HepG2 (cell line): ENCODE measurements around the gene NVL. TPM values are rescaled to one million over a fixed set of nuclear protein-coding genes. Genes with fewer than 3 reads are reported as not detected.
A peak's percentile ranks its signal among the peaks of the same experiment; 100 is the strongest.

ENCODE experiments used
- FOXM1 ChIP-seq: sonication (generic); formaldehyde crosslinking; IDR thresholded peaks from 2 replicates; pipeline ENCODE4 v1.5.0; 2020; ENCODE audit warnings: missing genetic modification reagents
- HDAC6 ChIP-seq: fragments of 200-600 bp; sonication (generic); IDR thresholded peaks from 2 replicates; pipeline ENCODE4 v1.7.0; 2017; ENCODE audit warnings: mild to moderate bottlenecking, antibody characterized with exemption, low read length, low read depth
- ISL2 ChIP-seq: sonication (generic); formaldehyde crosslinking; IDR thresholded peaks from 2 replicates; pipeline ENCODE4 v1.5.0; 2020; ENCODE audit warnings: missing genetic modification reagents
- MED1 ChIP-seq: sonication (generic); formaldehyde crosslinking; IDR thresholded peaks from 2 replicates; pipeline ENCODE4 v1.4.0; 2020; ENCODE audit warnings: missing genetic modification reagents
- RFX3 ChIP-seq: IDR thresholded peaks from 2 replicates; pipeline ENCODE4 v1.6.1; 2016; ENCODE audit warnings: missing biosample characterization, missing genetic modification reagents
- ZFYVE20 ChIP-seq: sonication (generic); formaldehyde crosslinking; IDR thresholded peaks from 2 replicates; pipeline ENCODE4 v1.8.0; 2023; ENCODE audit warnings: low read depth, mild to moderate bottlenecking, moderate library complexity, missing genetic modification reagents, borderline replicate concordance
- ZNF354B ChIP-seq: sonication (generic); formaldehyde crosslinking; IDR thresholded peaks from 2 replicates; pipeline ENCODE4 v1.8.0; 2022; ENCODE audit warnings: mild to moderate bottlenecking, missing genetic modification reagents
- ZNF441 ChIP-seq: sonication (generic); formaldehyde crosslinking; IDR thresholded peaks from 2 replicates; pipeline ENCODE4 v1.7.0; 2021; ENCODE audit warnings: missing genetic modification reagents, borderline replicate concordance
- ZNF672 ChIP-seq: sonication (generic); formaldehyde crosslinking; IDR thresholded peaks from 2 replicates; pipeline ENCODE4 v1.8.1; 2022; ENCODE audit warnings: missing genetic modification reagents
- ZSCAN21 ChIP-seq: sonication (generic); formaldehyde crosslinking; IDR thresholded peaks from 2 replicates; pipeline ENCODE4 v1.8.0; 2022; ENCODE audit warnings: mild to moderate bottlenecking, missing genetic modification reagents, moderate library complexity, borderline replicate concordance
- ZSCAN22 ChIP-seq: sonication (generic); formaldehyde crosslinking; IDR thresholded peaks from 2 replicates; pipeline ENCODE4 v1.4.0; 2020; ENCODE audit warnings: mild to moderate bottlenecking, missing genetic modification reagents
- polyA plus RNA-seq, 8 experiments: library from polyadenylated mRNA; depleted of rRNA in 3 of 8; stranded (reverse) in 7 of 8; unstranded in 1 of 8; fragments of >200 nt; fragmentation: Illumina TruSeq in 4 of 8; extraction: Trizol in 4 of 8; gene quantifications; 2 replicates each; pipeline versions ENCODE4 v1.2.1 to v1.2.3, GENCODE V29; 2011 to 2016; ENCODE audit warnings: low read depth in 4 of 8, missing spikeins in 1 of 8, mixed read lengths in 1 of 8; ENCODE audit not compliant: insufficient read depth in 1 of 8
- total RNA-seq, 5 experiments: library from RNA; depleted of rRNA; stranded (reverse); fragments of >200 nt; fragmentation: Illumina TruSeq; extraction: Trizol; gene quantifications; 2 replicates each; pipeline ENCODE4 v1.2.3, GENCODE V29; 2016; ENCODE audit warnings: low read depth in 1 of 5
- TF ChIP-seq, protein P1 (sequence below), 2 experiments: fragments of 450-650 bp in 1 of 2; sonication (generic) in 1 of 2; formaldehyde crosslinking in 1 of 2; IDR thresholded peaks; 2 replicates each; pipeline versions ENCODE4 v1.6.1 to v1.8.0; 2016 to 2022; ENCODE audit warnings: antibody characterized with exemption in 1 of 2, mild to moderate bottlenecking in 1 of 2, missing genetic modification reagents in 1 of 2
- TF ChIP-seq, protein P2 (sequence below): sonication (generic); formaldehyde crosslinking; IDR thresholded peaks from 2 replicates; pipeline ENCODE4 v1.8.1; 2022; ENCODE audit warnings: low read depth, mild to moderate bottlenecking, missing genetic modification reagents
- TF ChIP-seq, protein P3 (sequence below): sonication (generic); formaldehyde crosslinking; IDR thresholded peaks from 2 replicates; pipeline ENCODE4 v1.4.0; 2020; ENCODE audit warnings: mild to moderate bottlenecking, missing genetic modification reagents

NVL gene
- total and polyA plus RNA-seq, 2 of the 13 experiments (the other 11 are each of a cell fraction or from before 2014, with no cell fraction given), result 8.3 to 21.0 TPM

DNA sequence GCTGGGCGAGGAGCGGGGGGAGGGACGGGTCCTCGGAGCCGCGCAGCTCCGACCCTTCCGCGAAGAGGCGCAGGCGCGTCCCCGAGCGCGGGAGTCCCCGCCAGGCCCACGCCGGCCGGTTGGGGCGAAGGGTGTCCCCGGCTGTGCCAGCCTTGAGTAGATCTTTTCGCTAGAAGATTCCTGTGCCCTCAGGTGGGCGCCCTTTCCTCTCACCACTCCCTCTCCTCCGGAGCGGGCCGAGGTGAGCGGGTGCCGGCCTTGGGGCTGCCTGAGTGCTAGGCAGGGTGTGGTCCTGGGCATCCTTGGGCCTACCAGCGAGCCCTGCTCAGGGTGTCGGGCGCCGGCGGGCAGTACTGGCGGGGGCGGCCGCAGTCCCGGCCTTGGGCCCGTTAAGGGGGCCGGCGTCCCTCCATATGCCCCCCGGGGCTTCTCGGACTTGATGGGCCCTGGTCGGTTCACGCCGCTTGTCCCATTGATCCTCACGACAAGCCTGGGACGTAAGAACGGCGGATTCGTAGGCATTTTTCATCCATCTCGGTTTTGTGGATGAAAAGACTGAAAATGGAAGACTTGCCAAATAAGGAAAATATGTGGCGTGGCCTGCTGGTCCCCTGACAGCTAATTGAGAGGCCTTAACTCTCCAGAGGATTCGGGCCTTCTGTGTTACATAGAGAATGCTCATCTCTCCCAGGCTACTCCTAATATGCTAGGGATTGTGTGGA, 146.2 kb downstream of the NVL start (continued):
- TF ChIP-seq, protein P1, sequence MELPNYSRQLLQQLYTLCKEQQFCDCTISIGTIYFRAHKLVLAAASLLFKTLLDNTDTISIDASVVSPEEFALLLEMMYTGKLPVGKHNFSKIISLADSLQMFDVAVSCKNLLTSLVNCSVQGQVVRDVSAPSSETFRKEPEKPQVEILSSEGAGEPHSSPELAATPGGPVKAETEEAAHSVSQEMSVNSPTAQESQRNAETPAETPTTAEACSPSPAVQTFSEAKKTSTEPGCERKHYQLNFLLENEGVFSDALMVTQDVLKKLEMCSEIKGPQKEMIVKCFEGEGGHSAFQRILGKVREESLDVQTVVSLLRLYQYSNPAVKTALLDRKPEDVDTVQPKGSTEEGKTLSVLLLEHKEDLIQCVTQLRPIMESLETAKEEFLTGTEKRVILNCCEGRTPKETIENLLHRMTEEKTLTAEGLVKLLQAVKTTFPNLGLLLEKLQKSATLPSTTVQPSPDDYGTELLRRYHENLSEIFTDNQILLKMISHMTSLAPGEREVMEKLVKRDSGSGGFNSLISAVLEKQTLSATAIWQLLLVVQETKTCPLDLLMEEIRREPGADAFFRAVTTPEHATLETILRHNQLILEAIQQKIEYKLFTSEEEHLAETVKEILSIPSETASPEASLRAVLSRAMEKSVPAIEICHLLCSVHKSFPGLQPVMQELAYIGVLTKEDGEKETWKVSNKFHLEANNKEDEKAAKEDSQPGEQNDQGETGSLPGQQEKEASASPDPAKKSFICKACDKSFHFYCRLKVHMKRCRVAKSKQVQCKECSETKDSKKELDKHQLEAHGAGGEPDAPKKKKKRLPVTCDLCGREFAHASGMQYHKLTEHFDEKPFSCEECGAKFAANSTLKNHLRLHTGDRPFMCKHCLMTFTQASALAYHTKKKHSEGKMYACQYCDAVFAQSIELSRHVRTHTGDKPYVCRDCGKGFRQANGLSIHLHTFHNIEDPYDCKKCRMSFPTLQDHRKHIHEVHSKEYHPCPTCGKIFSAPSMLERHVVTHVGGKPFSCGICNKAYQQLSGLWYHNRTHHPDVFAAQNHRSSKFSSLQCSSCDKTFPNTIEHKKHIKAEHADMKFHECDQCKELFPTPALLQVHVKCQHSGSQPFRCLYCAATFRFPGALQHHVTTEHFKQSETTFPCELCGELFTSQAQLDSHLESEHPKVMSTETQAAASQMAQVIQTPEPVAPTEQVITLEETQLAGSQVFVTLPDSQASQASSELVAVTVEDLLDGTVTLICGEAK (IDR thresholded peaks at IDR 0.05), result no peak
- TF ChIP-seq, protein P1 (CRISPR knock-in tag; IDR thresholded peaks at IDR 0.05), result peak; percentile 37; the same call in 1 of the 2 replicates
- no peak for TF ChIP-seq ZNF672 (CRISPR knock-in tag)
- TF ChIP-seq HDAC6, result no peak
- TF ChIP-seq, protein P2, sequence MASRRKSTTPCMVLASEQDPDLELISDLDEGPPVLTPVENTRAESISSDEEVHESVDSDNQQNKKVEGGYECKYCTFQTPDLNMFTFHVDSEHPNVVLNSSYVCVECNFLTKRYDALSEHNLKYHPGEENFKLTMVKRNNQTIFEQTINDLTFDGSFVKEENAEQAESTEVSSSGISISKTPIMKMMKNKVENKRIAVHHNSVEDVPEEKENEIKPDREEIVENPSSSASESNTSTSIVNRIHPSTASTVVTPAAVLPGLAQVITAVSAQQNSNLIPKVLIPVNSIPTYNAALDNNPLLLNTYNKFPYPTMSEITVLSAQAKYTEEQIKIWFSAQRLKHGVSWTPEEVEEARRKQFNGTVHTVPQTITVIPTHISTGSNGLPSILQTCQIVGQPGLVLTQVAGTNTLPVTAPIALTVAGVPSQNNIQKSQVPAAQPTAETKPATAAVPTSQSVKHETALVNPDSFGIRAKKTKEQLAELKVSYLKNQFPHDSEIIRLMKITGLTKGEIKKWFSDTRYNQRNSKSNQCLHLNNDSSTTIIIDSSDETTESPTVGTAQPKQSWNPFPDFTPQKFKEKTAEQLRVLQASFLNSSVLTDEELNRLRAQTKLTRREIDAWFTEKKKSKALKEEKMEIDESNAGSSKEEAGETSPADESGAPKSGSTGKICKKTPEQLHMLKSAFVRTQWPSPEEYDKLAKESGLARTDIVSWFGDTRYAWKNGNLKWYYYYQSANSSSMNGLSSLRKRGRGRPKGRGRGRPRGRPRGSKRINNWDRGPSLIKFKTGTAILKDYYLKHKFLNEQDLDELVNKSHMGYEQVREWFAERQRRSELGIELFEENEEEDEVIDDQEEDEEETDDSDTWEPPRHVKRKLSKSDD, result no peak
- TF ChIP-seq ZSCAN21, result no peak
- no peak for TF ChIP-seq FOXM1
- TF ChIP-seq ZFYVE20, result 0 out of 2 replicates have a peak, but pooled peaks have one; percentile 2
- TF ChIP-seq, protein P3, sequence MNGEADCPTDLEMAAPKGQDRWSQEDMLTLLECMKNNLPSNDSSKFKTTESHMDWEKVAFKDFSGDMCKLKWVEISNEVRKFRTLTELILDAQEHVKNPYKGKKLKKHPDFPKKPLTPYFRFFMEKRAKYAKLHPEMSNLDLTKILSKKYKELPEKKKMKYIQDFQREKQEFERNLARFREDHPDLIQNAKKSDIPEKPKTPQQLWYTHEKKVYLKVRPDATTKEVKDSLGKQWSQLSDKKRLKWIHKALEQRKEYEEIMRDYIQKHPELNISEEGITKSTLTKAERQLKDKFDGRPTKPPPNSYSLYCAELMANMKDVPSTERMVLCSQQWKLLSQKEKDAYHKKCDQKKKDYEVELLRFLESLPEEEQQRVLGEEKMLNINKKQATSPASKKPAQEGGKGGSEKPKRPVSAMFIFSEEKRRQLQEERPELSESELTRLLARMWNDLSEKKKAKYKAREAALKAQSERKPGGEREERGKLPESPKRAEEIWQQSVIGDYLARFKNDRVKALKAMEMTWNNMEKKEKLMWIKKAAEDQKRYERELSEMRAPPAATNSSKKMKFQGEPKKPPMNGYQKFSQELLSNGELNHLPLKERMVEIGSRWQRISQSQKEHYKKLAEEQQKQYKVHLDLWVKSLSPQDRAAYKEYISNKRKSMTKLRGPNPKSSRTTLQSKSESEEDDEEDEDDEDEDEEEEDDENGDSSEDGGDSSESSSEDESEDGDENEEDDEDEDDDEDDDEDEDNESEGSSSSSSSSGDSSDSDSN, result peak; percentile 67
- TF ChIP-seq ZSCAN22 (CRISPR knock-in tag), result 0 out of 2 replicates have a peak, but pooled peaks have one; percentile 5
- TF ChIP-seq RFX3 (CRISPR knock-in tag), result no peak
- TF ChIP-seq ZNF441, result no peak; the same call in 1 of the 2 replicates
- peak; percentile 42; the same call in 1 of the 2 replicates for TF ChIP-seq ISL2
- TF ChIP-seq MED1 (CRISPR knock-in tag), result peak; percentile 46; the same call in 1 of the 2 replicates
- TF ChIP-seq ZNF354B, result no peak
